GM13977 (cell line): ENCODE measurements around the gene HSBP1L1.

Experiments used
- DNase-seq: peaks from one replicate; pipeline ENCODE4 v3.0.0; 2012; ENCODE audit warnings: low spot score
- CTCF ChIP-seq: IDR thresholded peaks from 2 replicates; pipeline ENCODE4 v1.5.1; 2012; ENCODE audit warnings: mild to moderate bottlenecking, control low read depth; ENCODE audit not compliant: insufficient read depth; ENCODE audit errors: extremely low read depth, missing control alignments
- in situ Hi-C: fragments of 300-500 bp; cut with MboI; formaldehyde crosslinking; loops from one replicate; pipeline ENCODE4 v1.12.0; 2022; ENCODE audit warnings: low sequenced_read_pairs, low pct_unique_long_range_greater_than_20kb, mixed read lengths, inconsistent platforms; ENCODE audit not compliant: unreplicated experiment

Gene HSBP1L1

GRCh38 chr18:79917853-79918614, 46.4 kb upstream of the HSBP1L1 start:
- no peak for TF ChIP-seq CTCF
- in situ Hi-C loops, result no loop called here
- DNase-seq, result peak; percentile 33

- in situ Hi-C loops, result no loop called here
- TF ChIP-seq CTCF, result no peak
- DNase-seq, result peak; percentile 24
Observed at GRCh38 chr18:79918615-79919011, 45.8 kb upstream of the HSBP1L1 start.

GRCh38 chr18:79919089-79919488, 45.4 kb upstream of the HSBP1L1 start:
- in situ Hi-C loops, result no loop called here
- TF ChIP-seq CTCF, result no peak
- no peak for DNase-seq

GRCh38 chr18:79921984-79922965, 42.2 kb upstream of the HSBP1L1 start:
- no peak for TF ChIP-seq CTCF
- no peak for DNase-seq
- in situ Hi-C loops, result no loop called here

GRCh38 chr18:79922971-79923411, 41.5 kb upstream of the HSBP1L1 start:
- DNase-seq, result no peak
- TF ChIP-seq CTCF, result no peak
- in situ Hi-C loops, result no loop called here

GRCh38 chr18:79923896-79924585, 40.4 kb upstream of the HSBP1L1 start:
- TF ChIP-seq CTCF, result no peak
- DNase-seq, result no peak
- in situ Hi-C loops, result no loop called here
